Renal cortical epithelial cell (primary cell): ENCODE data around the gene ZNF765. TPM values are rescaled to one million over a fixed set of nuclear protein-coding genes. Genes with fewer than 3 reads are reported as not detected.
A peak's percentile ranks its signal among the peaks of the same experiment; 100 is the strongest.
"Not testable (repeated sequence)": the region's sequence is repeated elsewhere in the genome, so short reads cannot be mapped to it uniquely, and the experiment has no call there.

Experiments
- DNase-seq: peaks from one replicate; pipeline ENCODE4 v3.0.0-alpha.2; 2011; ENCODE audit warnings: low read depth
- total RNA-seq: library from RNA; depleted of rRNA; stranded (reverse); fragments of >200 nt; gene quantifications from 2 replicates; pipeline ENCODE4 v1.2.3, GENCODE V29; 2014

Gene ZNF765
- total RNA-seq = 21.7 and 25.1 TPM in 2 replicates

DNA sequence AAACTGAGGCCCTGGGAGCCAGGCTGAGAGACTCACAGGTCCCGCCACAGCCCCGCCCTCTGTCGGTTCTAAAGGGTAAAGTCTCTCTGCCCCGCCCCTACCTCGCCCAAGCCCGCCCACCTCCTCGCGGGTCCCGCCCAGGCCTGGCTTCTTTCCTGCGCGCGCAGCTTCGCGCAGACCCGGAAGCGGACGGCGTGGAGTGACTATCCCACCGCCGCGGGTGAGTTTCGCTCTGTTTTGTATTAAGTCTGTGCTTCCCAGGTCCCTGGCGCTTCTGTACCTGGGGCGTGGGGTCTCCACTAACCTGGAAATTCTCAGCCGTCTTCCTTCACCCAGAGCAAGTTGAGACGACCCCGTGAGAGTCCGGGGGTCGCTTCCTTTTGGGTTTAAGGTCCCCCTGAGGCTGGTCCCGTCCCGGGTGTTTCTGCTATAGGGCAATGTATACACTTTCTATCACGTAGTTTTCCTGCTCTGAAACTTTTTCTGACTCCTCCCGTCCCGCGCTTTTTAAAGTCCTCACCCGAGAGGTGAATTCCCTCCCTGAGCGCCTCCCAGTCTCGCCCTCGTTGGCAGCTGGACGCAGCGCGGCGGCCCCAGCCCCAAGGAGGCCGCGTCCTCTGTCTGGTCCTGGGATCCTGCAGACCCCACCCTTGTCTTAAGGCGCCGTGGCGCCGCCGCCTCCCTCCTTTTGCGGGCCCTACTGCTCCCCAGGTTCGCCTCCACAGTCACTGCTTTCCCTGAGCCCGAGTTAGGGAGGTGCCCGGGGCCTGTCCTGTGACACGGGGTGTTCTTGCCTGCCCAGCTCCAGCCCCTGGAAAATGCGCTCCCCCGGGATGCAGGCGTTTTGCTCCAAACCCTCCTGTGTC, at the start of gene ZNF765:
Gene ZNF765 (plus strand): TSS at position 176 of the 866 bp plus-strand sequence. CDS start 2,867 bp downstream, outside the sequence.
- DNase-seq = peak; percentile 62

DNA sequence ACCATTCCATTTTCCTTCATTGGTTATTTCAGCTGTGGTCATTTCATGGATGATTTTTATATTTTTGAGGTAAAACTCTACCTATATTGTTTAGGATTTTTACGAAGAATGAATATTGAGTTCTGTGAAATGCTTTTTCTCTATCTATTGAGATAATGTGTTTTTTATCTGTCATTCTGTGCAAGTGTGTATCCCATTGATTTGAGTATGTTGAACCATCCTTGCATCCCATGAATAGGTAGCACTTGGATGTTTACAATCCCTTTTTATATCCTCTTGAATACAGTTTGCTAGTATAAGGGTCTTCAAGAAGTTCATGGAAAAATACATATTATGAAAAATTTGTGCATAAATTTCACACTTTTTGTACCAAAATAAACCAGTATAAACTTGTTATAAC, 39.2 kb upstream of the ZNF765 start:
- DNase-seq = no peak

DNA sequence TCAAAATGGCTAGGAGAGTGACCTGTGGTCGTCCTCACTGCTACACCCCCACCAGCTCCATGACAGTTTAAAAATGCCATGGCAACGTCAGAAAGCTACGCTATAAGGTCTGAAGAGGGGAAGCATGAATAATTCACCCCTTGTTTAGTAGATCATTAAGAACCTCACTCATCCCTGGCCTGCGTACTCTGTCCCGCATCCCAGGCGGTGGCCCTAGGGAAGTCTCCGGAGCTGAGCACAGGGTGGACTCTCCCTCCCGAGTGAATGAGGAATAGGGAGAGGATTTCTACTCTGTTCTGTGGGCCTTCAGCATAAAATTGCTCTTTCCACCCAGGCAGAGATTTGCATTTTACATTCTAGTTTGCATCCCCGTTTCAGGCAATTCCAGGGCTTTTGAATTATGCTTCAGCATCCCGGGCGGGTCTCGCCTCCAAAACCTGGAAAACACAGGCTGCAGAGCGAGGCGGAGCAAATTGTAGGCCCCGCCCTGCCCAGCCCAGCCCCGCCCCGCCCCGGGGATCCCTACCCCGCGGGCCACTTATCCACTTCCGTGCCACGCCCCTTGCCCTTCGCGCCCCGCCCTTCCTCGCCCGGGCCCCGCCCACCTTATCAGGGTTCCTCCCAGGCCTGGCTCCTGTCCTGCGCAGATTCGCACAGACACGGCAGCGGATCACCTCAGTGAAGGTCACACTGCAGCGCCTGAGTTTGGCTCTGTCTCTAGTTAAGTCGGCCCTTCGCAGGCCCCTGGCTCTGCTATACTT, 36.9 kb upstream of the ZNF765 start:
- DNase-seq = no peak

DNA sequence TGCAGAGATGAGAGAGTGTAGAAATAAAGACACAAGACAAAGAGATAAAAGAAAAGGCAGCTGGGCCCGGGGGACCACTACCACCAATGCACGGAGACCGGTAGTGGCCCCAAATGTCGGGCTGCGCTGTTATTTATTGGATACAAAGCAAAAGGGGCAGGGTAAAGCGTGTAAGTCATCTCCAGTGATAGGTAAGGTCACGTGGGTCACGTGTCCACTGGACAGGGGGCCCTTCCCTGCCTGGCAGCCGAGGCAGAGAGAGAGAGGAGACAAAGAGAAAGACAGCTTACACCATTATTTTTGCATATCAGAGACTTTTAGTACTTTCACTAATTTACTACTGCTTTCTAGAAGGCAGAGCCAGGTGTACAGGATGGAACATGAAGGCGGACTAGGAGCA, 34.9 kb upstream of the ZNF765 start:
- DNase-seq = not testable (repeated sequence)

DNA sequence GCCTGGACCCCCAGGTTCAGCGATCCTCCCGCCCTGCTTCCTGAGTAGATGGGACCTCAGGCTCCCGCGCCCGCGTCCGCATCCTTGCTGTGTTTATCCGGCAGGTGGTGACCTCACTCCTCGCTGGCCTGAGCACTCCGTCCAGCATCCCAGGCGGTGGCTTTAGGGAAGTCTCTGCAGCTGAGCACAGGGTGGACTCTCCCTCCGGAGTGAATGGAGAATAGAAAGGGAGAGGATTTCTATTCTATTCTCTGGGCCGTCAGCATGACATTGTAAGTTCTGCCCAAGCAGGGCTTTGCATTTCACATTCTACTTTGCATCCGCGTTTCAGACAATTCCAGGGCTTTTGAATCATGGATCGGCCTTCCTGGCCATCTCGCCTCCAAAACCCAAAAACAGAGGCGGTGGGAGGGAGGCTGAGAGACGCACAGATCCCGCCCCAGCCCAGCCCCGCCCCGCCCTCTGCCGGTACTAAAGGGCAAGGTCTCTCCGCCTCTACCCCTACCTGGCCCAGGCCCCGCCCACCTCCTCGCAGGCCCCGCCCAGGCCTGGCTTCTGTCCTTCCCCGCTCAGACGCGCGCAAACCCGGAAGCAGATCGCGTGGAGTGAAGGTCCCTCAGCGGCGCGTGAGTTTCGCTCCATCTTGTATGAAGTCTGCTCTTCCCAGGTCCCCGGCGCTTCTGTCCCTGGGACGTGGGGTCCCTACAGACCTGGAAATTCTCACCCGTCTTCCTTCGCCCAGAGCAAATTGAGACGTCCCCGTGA, 29.6 kb upstream of the ZNF765 start, which contains the start of gene ZNF525:
Gene ZNF525 (plus strand): TSS at position 572 of the 765 bp plus-strand sequence. CDS start 6,577 bp downstream, outside the sequence.
- DNase-seq = peak; percentile 69

DNA sequence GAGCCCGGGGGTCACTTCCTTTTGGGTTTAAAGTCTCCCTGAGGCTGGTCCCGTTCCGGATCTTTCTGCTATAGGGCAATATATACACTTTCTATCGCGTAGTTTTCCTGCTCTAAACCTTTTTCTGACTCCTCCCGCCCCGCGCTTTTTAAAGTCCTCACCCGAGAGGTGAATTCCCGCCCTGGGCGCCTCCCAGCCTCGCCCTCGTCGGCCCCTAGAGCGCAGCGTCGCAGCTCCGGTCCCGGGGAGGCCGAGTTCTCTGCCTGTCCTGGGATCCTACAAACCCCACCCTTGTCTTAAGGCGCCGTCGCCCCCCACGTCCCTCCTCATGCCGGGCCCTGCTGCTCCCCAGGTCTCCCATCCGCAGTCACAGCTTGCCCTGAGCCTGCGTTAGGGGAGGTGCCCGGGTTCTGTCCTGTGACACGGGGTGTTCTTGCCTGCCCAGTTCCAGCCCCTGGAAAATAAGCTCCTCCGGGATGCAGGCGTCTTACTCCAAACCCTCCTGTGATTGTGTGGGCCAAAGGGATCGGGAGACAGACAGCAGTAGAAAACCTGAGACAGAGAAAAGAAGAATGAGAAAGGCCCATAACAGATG, 29.0 kb upstream of the ZNF765 start:
- no peak for DNase-seq

DNA sequence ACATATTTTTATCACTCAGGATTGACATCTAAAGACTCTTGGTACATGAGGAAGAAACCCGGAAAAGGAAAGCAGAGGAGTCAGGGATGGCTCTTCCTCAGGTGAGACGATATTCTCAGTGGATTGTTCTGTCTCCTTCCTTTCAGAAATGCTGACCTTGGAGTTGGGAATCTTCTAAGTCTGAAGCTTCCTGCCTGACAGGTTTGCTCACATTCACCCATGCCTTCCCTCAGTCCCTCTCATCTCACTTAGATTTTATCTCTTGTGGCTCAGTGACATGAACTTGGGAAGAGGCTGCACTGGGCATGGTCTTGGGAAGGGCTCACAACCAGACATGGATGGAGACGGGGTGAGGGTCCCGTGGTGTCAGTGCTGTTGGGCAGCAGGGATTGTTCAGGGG, 22.8 kb upstream of the ZNF765 start:
- DNase-seq = no peak

DNA sequence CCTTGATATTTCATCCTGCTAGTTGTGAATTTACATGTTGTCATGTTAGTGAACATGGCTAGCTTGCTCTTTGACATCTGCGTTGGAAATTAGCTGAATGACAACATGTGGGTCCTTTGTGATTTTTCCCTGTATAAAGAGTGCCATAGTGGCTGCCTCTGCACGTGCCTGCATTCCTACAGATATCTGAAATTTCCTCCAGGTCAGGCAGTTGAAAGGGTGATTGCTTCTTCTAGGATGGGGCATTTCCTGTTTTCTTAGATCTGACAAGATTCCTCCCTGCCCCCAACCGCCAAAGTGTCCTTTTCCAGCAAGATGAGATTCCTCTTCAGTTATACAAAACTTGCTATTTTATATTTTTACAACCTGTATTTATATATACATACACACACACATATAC, 20.7 kb upstream of the ZNF765 start:
- DNase-seq = no peak

DNA sequence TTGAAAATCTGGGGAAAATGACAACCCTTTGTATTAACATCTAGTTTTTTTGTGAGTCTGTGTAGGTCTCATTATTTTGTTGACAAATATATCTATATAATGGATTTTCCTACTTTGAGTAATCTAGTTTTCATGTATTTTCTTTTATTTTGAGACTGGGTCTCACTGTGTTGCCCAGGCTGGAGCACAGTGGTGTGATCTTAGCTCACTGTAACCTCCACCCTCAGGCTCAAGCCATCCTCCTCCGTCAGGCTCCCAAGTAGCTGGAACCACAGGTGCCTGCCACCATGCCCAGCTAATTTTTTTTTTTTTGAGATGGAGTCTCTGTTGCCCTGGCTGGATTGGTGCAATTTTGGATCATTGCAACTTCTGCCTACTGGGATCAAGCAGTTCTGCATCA, 20.2 kb upstream of the ZNF765 start:
- no peak for DNase-seq

DNA sequence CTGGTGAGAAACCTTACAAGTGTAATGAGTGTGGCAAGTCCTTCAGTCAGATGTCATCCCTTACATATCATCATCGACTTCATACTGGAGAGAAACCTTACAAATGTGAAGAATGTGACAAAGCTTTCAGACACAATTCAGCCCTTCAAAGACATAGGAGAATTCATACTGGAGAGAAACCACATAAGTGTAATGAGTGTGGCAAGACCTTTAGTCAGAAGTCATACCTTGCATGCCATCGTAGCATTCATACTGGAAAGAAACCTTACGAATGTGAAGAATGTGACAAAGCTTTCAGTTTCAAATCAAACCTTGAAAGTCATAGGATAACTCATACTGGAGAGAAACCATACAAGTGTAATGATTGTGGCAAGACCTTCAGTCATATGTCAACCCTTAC, 13.6 kb upstream of the ZNF765 start:
- DNase-seq = no peak

DNA sequence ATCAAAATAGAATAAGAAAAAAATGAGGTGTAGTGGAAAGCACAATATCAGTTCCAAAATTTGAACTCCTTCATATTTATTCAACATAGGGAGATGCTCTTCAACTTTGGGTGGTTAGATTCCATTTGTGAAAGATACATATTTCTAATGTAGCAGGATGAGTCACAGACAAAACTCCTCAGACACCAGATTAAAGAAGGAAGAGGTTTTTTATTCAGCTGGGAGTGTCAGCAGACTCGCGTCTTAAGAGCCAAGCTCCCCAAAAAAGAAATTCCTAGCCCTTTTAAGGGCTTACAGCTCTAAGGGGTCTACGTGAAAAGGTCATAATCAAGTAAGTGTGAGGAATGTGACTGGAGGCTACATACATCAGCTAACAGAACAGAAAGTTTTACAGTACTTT, 6.8 kb upstream of the ZNF765 start:
- no peak for DNase-seq

DNA sequence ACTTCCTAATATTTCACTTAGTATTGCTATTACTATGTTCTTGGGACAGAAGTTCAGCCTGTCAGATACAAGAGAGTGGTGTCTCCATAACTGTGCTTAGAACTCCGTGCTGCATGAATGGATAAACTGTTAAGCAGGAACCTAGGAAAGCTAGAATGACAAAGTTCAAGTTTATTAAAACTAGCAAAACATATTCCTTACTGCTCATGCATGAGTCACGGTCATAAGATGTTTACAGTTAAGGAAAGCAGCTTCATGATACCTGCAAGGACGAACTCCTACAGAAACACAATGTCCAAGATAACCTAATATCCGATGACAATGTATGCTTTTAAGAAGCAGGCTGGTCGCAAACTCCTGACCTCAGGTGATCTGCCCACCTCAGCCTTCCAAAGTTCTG, 6.0 kb upstream of the ZNF765 start:
- no peak for DNase-seq

DNA sequence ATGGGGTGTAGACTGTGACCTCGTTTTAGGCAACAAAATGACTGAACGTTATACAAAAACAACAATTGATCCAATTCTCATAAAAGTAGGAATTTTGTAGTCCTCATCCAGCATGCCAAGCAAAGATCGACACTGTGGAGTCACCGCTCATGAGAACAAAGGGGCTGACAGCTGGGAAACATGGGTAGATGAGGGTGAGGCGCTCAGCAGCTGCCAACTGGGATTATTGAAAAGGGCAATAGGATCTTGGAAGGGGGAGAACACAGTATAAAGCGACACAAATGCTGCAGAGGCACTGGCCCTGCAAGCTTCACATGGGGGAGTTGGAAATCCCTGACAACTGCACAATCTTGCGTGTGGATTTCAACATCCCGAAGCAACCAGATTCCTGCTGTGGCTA, 5.4 kb upstream of the ZNF765 start:
- no peak for DNase-seq

DNA sequence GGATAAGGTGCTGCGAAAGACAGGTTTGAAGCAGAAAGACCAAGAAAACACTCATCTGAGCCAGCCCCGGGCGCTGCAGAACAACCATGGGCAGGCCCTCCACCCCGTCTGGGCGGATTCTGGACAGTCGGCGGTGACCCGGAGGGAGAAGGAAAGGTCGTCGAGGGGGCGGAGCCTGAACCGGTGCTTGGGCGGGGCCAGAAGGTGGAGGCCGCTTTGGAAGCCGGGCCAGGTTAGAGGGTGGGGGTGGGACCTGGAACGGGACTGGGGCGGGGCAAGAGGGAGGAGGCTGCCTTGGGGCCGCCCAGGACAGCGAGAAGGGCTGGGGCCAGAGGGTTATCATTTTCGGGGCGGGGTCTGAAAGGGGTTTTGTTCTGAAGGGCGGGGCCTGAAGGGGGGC, 5.0 kb upstream of the ZNF765 start:
- no peak for DNase-seq

DNA sequence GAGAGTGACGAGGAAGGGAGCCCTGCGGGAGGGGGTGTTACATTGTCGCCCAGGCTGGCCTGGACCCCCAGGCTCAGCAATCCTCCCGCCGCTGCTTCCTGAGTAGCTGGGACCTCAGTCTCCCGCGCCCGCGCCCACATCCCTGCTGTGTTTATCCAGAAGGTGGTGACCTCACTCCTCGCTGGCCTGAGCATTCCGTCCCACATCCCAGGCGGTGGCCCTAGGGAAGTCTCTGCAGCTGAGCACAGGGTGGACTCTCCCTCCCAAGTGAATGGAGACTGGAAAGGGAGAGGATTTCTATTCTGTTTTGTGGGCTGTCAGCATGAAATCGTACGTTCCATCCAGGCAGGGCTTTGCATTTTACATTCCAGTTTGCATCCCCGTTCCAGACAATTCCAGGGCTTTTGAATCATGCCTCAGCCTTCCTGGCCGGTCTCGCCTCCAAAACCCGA, 401 bp upstream of the ZNF765 start:
- no peak for DNase-seq

DNA sequence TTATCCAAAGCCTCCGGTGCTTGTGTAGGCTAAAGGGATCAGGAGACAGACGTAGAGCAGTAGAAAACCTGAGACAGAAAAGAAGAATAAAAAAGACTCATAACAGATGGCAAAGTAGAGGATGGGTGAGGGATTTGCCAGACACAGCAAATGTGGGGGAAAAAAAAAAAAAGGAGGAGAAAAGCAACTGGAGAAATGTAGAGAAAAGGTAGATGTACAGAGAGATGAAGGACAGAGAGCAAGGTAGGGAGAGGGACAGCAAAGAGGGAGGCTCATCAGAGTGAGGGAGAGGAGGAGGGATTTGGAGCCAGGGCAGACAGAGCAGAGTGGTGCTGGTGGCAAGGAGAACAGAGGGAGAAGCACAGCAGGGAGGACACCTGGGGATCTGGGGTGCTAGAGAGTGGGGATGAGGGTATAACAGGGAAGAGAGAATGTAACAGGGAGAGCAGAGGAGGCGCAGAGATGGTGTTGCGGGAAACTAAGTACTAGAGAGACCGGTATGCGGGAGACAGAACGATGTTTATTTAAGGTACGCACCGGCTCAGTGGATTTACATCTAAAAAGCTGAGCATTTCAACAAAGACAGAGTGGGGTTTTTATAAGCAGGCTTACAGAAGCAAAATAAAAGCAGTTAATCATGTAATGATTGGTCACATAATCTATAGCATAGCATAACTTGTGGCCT, 1.0 kb downstream of the ZNF765 start:
- not testable (repeated sequence) for DNase-seq

DNA sequence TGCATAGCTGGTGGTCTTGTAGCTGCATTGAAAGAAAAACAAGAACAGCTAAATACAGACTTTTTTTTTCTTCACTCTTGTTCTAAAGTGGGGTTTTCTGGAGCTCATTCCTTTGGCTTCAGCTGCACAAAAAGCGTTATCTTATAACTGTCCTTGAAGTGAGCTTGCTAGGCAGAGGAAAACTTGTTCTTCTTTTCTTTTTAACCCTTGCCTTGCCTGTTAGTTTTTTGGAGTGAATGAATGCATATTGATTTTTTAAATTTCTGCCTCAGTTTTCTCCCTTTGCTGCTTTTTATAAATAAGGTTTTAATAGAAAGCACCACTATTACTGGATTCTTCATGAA, 1.5 kb downstream of the ZNF765 start:
- no peak for DNase-seq

DNA sequence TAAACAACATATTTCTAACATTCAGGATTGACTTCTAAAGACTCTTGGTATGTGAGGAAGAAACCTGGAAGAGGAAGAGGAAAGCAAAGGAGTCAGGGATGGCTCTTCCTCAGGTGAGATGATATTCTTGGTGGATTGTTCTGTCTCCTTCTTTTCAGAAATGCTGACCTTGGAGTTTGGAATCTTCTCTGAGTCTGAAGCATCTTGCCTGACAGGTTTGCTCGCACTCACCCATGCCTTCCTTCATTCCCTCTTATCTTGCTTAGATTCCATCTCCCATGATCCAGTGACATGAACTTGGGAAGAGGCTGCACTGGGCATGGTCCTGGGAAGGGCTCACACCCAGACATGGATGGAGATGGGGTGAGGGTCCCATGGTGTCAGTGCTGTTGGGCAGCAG, 3.0 kb downstream of the ZNF765 start:
- DNase-seq = not testable (repeated sequence)

DNA sequence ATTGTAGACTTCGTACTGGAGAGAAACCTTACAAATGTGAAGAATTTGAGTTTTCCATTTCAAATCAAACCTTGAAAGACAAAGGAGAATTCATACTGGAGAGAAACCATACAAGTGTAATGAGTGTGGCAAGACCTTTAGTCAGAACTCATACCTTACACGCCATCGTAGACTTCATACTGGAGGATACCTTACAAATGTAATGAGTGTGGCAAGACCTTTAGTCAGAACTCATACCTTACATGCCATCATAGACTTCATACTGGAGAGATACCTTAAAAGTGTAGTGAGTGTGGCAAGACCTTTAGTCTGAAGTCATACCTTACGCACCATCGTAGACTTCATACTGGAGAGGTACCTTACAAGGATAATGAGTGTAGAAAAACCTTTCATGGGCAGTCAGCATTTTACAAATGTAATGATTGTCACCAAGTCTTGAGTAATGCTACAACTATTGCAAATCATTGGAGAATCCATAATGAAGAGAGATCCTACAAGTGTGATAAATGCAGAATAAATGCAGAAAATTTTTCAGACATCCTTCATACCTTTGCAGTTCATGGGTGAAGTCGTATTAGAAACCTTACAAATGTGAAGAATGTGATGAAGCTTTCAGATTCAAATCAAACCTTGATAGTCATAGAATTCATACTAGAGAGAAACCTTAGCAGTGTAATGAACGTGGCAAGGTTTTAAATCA, 14.7 kb downstream of the ZNF765 start:
- no peak for DNase-seq

DNA sequence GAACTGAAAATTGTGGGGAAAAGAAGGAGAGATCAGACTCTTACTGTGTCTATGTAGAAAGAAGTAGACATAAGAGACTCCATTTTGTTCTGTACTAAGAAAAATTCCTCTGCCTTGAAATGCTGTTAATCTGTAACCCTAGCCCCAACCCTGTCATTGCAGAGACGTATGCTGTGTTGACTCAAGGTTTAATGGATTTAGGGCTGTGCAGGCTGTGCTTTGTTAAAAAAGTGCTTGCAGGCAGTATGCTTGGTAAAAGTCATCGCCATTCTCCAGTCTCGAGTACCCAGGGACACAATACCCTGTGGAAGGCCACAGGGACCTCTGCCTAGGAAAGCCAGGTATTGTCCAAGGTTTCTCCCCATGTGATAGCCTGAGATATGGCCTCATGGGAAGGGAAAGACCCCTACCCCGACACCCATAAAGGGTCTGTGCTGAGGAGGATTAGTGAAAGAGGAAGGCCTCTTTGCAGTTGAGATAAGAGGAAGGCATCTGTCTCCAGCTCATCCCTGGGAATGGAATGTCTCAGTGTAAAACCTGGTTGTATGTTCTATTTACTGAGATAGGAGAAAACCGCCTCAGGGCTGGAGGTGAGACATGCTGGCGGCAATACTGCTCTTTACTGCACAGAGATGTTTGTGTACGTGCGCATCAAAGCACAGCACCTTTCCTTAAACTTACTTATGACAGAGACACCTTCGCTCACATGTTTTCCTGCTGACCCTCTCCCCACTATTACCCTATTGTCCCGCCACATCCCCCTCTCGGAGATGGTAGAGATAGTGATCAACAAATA, 25.8 kb downstream of the ZNF765 start:
- DNase-seq = peak; percentile 15
